HepG2 (cell line): Measurements from ENCODE around the gene CPNE1. TPM values are rescaled to one million over a fixed set of nuclear protein-coding genes. Genes with fewer than 3 reads are reported as not detected.
A peak's percentile ranks its signal among the peaks of the same experiment; 100 is the strongest.

Experiments
- ATAC-seq: fragments of 200-7000 bp; cut with Tn5 transposase; 3 replicates; pipeline ENCODE4 v1.9.1; 2020; ENCODE audit warnings: mild to moderate bottlenecking, moderate library complexity
- BruUV-seq: library from RNA; stranded (reverse); fragments of 400-500 nt; replicated peaks from 2 replicates; lab custom pipeline; 2021; lab: Mats Ljungman, UMichigan
- CTCF ChIA-PET: fragments of 300-600 bp; formaldehyde crosslinking; extraction: SDS; loops from one replicate; lab custom pipeline; 2021; ENCODE audit warnings: low total read pairs, inconsistent platforms, low intra/inter-chr PET ratio; lab: Yijun Ruan, JAX
- POLR2A ChIA-PET: fragments of 350-600 bp; sonication (Branson Sonifier 250); formaldehyde crosslinking; loops from one replicate; lab custom pipeline; 2020; ENCODE audit warnings: antibody characterized with exemption, inconsistent platforms; lab: Yijun Ruan, JAX
- DNase-seq: peaks from one replicate; pipeline ENCODE4 v3.0.0-alpha.2; 2015; ENCODE audit warnings: low spot score
- FAIRE-seq: peaks from 3 replicates; lab custom pipeline; 2011; peaks lifted over from hg19 to GRCh38; lab: Jason Lieb, UNC
- H2AFZ ChIP-seq: one replicate; pipeline ENCODE4 v1.6.1; 2011; ENCODE audit warnings: low read length, inconsistent platforms
- H3K27ac ChIP-seq: fragments of 300-600 bp; 3 replicates; pipeline ENCODE4 v1.8.0; 2011; ENCODE audit warnings: mixed run types, mild to moderate bottlenecking, mixed read lengths, low read length, inconsistent platforms; ENCODE audit not compliant: insufficient read depth; ENCODE audit errors: extremely low read length
- H3K27me3 ChIP-seq, 2 experiments: fragments of 200-600 bp in 1 of 2; 2 replicates in 1 of 2; 3 replicates in 1 of 2; pipeline versions ENCODE4 v1.6.0 to v1.8.0; 2011; ENCODE audit warnings: low read length in 2 of 2, mild to moderate bottlenecking in 2 of 2, moderate library complexity in 2 of 2, inconsistent platforms in 1 of 2; ENCODE audit not compliant: insufficient read depth in 2 of 2, control insufficient read depth in 1 of 2
- H3K36me3 ChIP-seq, 2 experiments: fragments of 200-600 bp in 1 of 2; replicated peaks in 1 of 2; 2 replicates in 1 of 2; 3 replicates in 1 of 2; pipeline versions ENCODE4 v1.5.1 to v1.8.0; 2011; ENCODE audit warnings: low read length in 2 of 2, inconsistent platforms in 1 of 2; ENCODE audit not compliant: insufficient read depth in 2 of 2, control insufficient read depth in 1 of 2
- H3K4me1 ChIP-seq: 2 replicates; pipeline ENCODE4 v1.5.1; 2012; ENCODE audit warnings: low read length, inconsistent platforms; ENCODE audit not compliant: insufficient read depth
- H3K4me2 ChIP-seq: 2 replicates; pipeline ENCODE4 v1.6.0; 2011; ENCODE audit warnings: low read depth, low read length, inconsistent platforms
- H3K4me3 ChIP-seq, 3 experiments: fragments of 200-600 bp in 1 of 3; sonication (generic), shearing (Covaris generic) in 1 of 3; replicated peaks in 1 of 3; 2 replicates each; pipeline ENCODE4 v1.5.1; 2011 to 2016; ENCODE audit warnings: low read length in 3 of 3, inconsistent platforms in 2 of 3, low read depth in 2 of 3, mild to moderate bottlenecking in 2 of 3, control low read depth in 1 of 3, mixed read lengths in 1 of 3; ENCODE audit not compliant: insufficient read depth in 1 of 3
- H3K79me2 ChIP-seq: one replicate; pipeline ENCODE4 v1.6.1; 2011; ENCODE audit warnings: low read length, inconsistent platforms; ENCODE audit not compliant: insufficient read depth
- H3K9ac ChIP-seq: 2 replicates; pipeline ENCODE4 v1.6.0; 2011; ENCODE audit warnings: mild to moderate bottlenecking, low read depth, low read length, inconsistent platforms; ENCODE audit not compliant: insufficient read depth
- H3K9me3 ChIP-seq: 2 replicates; pipeline ENCODE4 v1.5.1; 2012; ENCODE audit warnings: mild to moderate bottlenecking, low read length
- H4K20me1 ChIP-seq: 2 replicates; pipeline ENCODE4 v1.6.0; 2011; ENCODE audit warnings: inconsistent platforms, mild to moderate bottlenecking, low read length, moderate library complexity; ENCODE audit not compliant: insufficient read depth
- HNF4G ChIP-seq, 2 experiments: sonication (generic) in 1 of 2; formaldehyde crosslinking in 1 of 2; IDR thresholded peaks; 2 replicates each; pipeline versions ENCODE4 v1.4.0 to v1.6.1; 2011 to 2020; ENCODE audit warnings: borderline replicate concordance in 2 of 2, low read depth in 2 of 2, mild to moderate bottlenecking in 2 of 2, low read length in 1 of 2, missing genetic modification reagents in 1 of 2, moderate library complexity in 1 of 2
- LRRFIP1 ChIP-seq: sonication (generic); formaldehyde crosslinking; conservative IDR thresholded peaks from 2 replicates; pipeline ENCODE4 v1.4.0; 2020; ENCODE audit warnings: missing genetic modification reagents
- PAF1 ChIP-seq: IDR thresholded peaks from 2 replicates; pipeline ENCODE4 v1.6.1; 2016; ENCODE audit warnings: missing genetic modification reagents, missing compliant biosample characterization
- SNAI1 ChIP-seq: sonication (generic); formaldehyde crosslinking; IDR thresholded peaks from 2 replicates; pipeline ENCODE4 v1.5.0; 2020; ENCODE audit warnings: mild to moderate bottlenecking, missing genetic modification reagents, borderline replicate concordance
- SNRNP70 ChIP-seq: fragments of 200-400 bp; formaldehyde crosslinking; IDR thresholded peaks from 2 replicates; pipeline ENCODE4 v1.6.1; 2017; ENCODE audit warnings: mild to moderate bottlenecking, low read depth, low read length, moderate library complexity
- SSRP1 ChIP-seq: IDR thresholded peaks from 2 replicates; pipeline ENCODE4 v1.6.1; 2016; ENCODE audit warnings: control low read depth
- TFAP4 ChIP-seq: sonication (generic); IDR thresholded peaks from 2 replicates; pipeline ENCODE4 v1.6.1; 2016; ENCODE audit warnings: low read depth, borderline replicate concordance
- ZBTB2 ChIP-seq: sonication (generic); formaldehyde crosslinking; IDR thresholded peaks from 2 replicates; pipeline ENCODE4 v1.8.0; 2022; ENCODE audit warnings: low read depth, missing genetic modification reagents
- ZNF329 ChIP-seq: sonication (generic); formaldehyde crosslinking; IDR thresholded peaks from 2 replicates; pipeline ENCODE4 v1.9.0; 2021; ENCODE audit warnings: low read depth, mild to moderate bottlenecking, missing genetic modification reagents
- ZNF839 ChIP-seq: sonication (generic); formaldehyde crosslinking; IDR thresholded peaks from 2 replicates; pipeline ENCODE4 v1.4.0; 2020; ENCODE audit warnings: missing genetic modification reagents, mild to moderate bottlenecking, borderline replicate concordance
- WGBS: methylation state at CpG from one replicate; pipeline ENCODE4 v1.1.6; 2017; ENCODE audit warnings: low lambda C conversion rate; 5-methylcytosine and 5-hydroxymethylcytosine counted together
- in situ Hi-C: cut with HindIII; loops from 2 replicates; pipeline ENCODE4 v1.10.0; 2017; ENCODE audit warnings: low pct_unique_long_range_greater_than_20kb; ENCODE audit not compliant: extremely low pct_ligation_motif_present
- intact Hi-C: fragments of 100-400 bp; cut with micrococcal nuclease; formaldehyde crosslinking; loops from one replicate; pipeline ENCODE4 v1.10.0; 2022; ENCODE audit not compliant: unreplicated experiment
- polyA plus RNA-seq, 8 experiments: library from polyadenylated mRNA; depleted of rRNA in 3 of 8; stranded (reverse) in 7 of 8; unstranded in 1 of 8; fragments of >200 nt; fragmentation: Illumina TruSeq in 4 of 8; extraction: Trizol in 4 of 8; gene quantifications; 2 replicates each; pipeline versions ENCODE4 v1.2.1 to v1.2.3, GENCODE V29; 2011 to 2016; ENCODE audit warnings: low read depth in 4 of 8, missing spikeins in 1 of 8, mixed read lengths in 1 of 8; ENCODE audit not compliant: insufficient read depth in 1 of 8
- total RNA-seq, 5 experiments: library from RNA; depleted of rRNA; stranded (reverse); fragments of >200 nt; fragmentation: Illumina TruSeq; extraction: Trizol; gene quantifications; 2 replicates each; pipeline ENCODE4 v1.2.3, GENCODE V29; 2016; ENCODE audit warnings: low read depth in 1 of 5
- TF ChIP-seq, protein P1 (sequence below): sonication (generic); formaldehyde crosslinking; IDR thresholded peaks from 2 replicates; pipeline ENCODE4 v1.4.0; 2020; ENCODE audit warnings: mild to moderate bottlenecking, missing genetic modification reagents
- TF ChIP-seq, protein P2 (sequence below): sonication (generic); formaldehyde crosslinking; IDR thresholded peaks from 2 replicates; pipeline ENCODE4 v1.5.0; 2020; ENCODE audit warnings: missing genetic modification reagents
- TF ChIP-seq, protein P3 (sequence below): sonication (generic); formaldehyde crosslinking; IDR thresholded peaks from 2 replicates; pipeline ENCODE4 v1.5.0; 2020; ENCODE audit warnings: mild to moderate bottlenecking, missing genetic modification reagents

Gene CPNE1
- total and polyA plus RNA-seq, 2 of the 13 experiments (the other 11 are each of a cell fraction or from before 2014, with no cell fraction given), result 408 to 431 TPM

DNA sequence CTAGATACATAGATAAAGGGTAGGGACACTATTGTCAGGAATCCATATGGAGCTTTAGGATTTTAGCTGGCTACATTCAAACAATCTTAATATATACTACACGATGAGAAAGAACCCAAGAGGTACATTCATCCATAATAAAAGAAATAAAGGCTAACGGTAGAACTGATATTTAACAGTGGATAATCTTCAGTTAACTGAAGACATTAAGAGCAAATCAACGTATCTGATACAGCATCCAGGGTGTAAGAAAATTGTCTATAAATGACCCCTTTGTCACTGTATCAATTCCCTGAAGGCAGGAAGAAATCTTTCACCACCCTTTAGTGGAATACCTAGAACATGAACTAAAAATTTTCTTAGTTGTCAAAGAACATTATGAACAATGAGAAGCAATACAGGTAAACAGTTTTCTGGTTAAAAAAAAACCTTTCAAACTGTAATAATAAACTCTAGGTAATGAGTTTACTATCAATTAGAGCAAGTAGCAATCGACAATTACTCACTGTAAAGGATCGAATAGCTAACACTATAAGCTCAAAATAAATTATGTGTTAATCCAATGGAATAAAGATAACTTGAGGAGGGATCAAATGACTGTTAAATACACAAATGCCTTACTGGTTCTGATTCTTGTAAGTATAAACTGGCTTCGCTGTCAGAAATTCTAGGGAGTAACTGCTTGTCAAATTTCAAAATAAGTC lies 46.3 kb upstream of the CPNE1 start:
- ChIA-PET CTCF (no interaction called here), POLR2A (interaction anchor here (0.6 to 23.6 kb wide), 6 partner anchors 9 to 33 kb away, joined by 3 to 319 read pairs (median 4); partner anchors contain the start of genes NFS1, RBM39 and ROMO1)
- in situ Hi-C loops, result no loop called here
- Histone ChIP-seq H3K27me3 (no peaks in the 10 kb centered on the region), H4K20me1 (peaks cover 96% of the 10 kb centered on the region), H3K9ac (no peak overlapping the region), H3K27ac (no peak overlapping the region), H3K36me3 (peaks cover 53 to 88% of the 10 kb centered on the region in 2 experiments), H2AFZ (no peak overlapping the region), H3K79me2 (peaks cover 75% of the 10 kb centered on the region), H3K4me3 (no peak overlapping the region), H3K9me3 (no peaks in the 10 kb centered on the region), H3K4me1 (no peaks in the 10 kb centered on the region; the same call in 1 of the 2 replicates), H3K4me2 (no peak overlapping the region)
- DNase-seq (no peak), FAIRE-seq (no peak), ATAC-seq (no peak)
- intact Hi-C loops, result no loop called here
- WGBS, result 98% methylated on average over 6 of the region's 6 CpGs
- BruUV-seq, result no TSS peak
- no peak for TF ChIP-seq SNRNP70
- TF ChIP-seq, protein P1, sequence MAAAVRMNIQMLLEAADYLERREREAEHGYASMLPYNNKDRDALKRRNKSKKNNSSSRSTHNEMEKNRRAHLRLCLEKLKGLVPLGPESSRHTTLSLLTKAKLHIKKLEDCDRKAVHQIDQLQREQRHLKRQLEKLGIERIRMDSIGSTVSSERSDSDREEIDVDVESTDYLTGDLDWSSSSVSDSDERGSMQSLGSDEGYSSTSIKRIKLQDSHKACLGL (CRISPR knock-in tag), result no peak
- TF ChIP-seq ZNF839 (CRISPR knock-in tag), result no peak
- TF ChIP-seq ZNF329 (CRISPR knock-in tag), result no peak
- TF ChIP-seq LRRFIP1 (CRISPR knock-in tag), result no peak
- no peak for TF ChIP-seq SNAI1 (CRISPR knock-in tag)
- TF ChIP-seq, protein P2, sequence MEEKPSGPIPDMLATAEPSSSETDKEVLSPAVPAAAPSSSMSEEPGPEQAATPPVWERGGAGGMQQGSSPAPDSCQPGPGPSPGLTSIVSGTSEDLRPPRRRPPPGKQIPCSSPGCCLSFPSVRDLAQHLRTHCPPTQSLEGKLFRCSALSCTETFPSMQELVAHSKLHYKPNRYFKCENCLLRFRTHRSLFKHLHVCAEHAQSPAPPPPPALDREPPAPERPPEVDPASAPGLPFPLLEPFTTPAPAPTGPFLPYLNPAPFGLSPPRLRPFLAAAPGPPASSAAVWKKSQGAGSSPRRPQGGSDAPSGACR (CRISPR knock-in tag), result no peak
- TF ChIP-seq SSRP1 (CRISPR knock-in tag), result peak; percentile 63; the same call in 1 of the 2 replicates
- no peak for TF ChIP-seq TFAP4
- TF ChIP-seq, protein P3, sequence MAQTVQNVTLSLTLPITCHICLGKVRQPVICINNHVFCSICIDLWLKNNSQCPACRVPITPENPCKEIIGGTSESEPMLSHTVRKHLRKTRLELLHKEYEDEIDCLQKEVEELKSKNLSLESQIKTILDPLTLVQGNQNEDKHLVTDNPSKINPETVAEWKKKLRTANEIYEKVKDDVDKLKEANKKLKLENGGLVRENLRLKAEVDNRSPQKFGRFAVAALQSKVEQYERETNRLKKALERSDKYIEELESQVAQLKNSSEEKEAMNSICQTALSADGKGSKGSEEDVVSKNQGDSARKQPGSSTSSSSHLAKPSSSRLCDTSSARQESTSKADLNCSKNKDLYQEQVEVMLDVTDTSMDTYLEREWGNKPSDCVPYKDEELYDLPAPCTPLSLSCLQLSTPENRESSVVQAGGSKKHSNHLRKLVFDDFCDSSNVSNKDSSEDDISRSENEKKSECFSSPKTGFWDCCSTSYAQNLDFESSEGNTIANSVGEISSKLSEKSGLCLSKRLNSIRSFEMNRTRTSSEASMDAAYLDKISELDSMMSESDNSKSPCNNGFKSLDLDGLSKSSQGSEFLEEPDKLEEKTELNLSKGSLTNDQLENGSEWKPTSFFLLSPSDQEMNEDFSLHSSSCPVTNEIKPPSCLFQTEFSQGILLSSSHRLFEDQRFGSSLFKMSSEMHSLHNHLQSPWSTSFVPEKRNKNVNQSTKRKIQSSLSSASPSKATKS (CRISPR knock-in tag), result no peak
- TF ChIP-seq PAF1 (CRISPR knock-in tag), result no peak
- TF ChIP-seq ZBTB2 (CRISPR knock-in tag), result no peak
- TF ChIP-seq HNF4G (IDR thresholded peaks at IDR 0.05; ENCODE audit: borderline replicate concordance, low read depth, low read length), result no peak
- no peak for TF ChIP-seq HNF4G (CRISPR knock-in tag; IDR thresholded peaks at IDR 0.05; ENCODE audit: borderline replicate concordance, low read depth)
